NT2/D1 (cell line): ENCODE data around the gene C2CD2L.
"Not testable (repeated sequence)": the region's sequence is repeated elsewhere in the genome, so short reads cannot be mapped to it uniquely, and the experiment has no call there.

ENCODE experiments used
- DNase-seq: peaks from one replicate; pipeline ENCODE4 v3.0.0-alpha.2; 2011; ENCODE audit warnings: low read depth, low spot score
- H3K27me3 ChIP-seq: 2 replicates; pipeline ENCODE4 v1.6.0; 2011; ENCODE audit warnings: mild to moderate bottlenecking; ENCODE audit not compliant: insufficient read length, insufficient read depth
- H3K36me3 ChIP-seq: 2 replicates; pipeline ENCODE4 v1.6.1; 2011; ENCODE audit warnings: mild to moderate bottlenecking, low read length, mixed read lengths; ENCODE audit not compliant: insufficient read depth, insufficient read length
- H3K4me1 ChIP-seq: 2 replicates; pipeline ENCODE4 v1.5.1; 2011; ENCODE audit not compliant: insufficient read depth, insufficient read length
- H3K4me3 ChIP-seq: 2 replicates; pipeline ENCODE4 v1.5.1; 2011; ENCODE audit warnings: low read depth; ENCODE audit not compliant: insufficient read length
- H3K9ac ChIP-seq: 2 replicates; pipeline ENCODE4 v1.6.0; 2011; ENCODE audit warnings: low read depth; ENCODE audit not compliant: insufficient read length
- H3K9me3 ChIP-seq: 2 replicates; pipeline ENCODE4 v1.5.1; 2011; ENCODE audit warnings: mild to moderate bottlenecking, low read length; ENCODE audit not compliant: insufficient read depth
- SUZ12 ChIP-seq: IDR thresholded peaks from 2 replicates; pipeline ENCODE4 v1.6.1; 2011; ENCODE audit not compliant: insufficient read length, insufficient read depth; ENCODE audit errors: extremely low read depth
- YY1 ChIP-seq: IDR thresholded peaks from 2 replicates; pipeline ENCODE4 v1.6.1; 2011; ENCODE audit not compliant: insufficient read length, insufficient read depth
- ZNF274 ChIP-seq: IDR thresholded peaks from 2 replicates; pipeline ENCODE4 v1.6.1; 2011; ENCODE audit warnings: mild to moderate bottlenecking, low read depth, low read length

C2CD2L gene

DNA sequence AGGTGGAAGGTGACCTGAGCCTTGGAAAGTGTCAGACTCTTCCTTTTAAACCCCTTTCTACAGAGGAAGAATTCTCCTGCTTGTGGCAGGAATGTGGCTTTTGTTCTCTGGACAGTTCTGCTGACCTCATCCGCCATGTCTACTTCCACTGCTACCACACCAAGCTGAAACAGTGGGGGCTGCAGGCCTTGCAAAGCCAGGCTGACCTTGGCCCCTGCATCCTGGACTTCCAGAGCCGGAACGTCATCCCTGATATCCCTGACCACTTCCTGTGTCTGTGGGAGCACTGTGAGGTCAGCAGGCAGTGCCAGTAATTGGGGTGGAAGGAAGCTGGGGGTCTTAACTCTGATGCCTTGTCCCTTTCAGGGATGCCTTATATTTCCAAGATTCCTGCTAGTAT lies 23.5 kb downstream of the C2CD2L start:
- Histone ChIP-seq H3K9me3 (no peaks in the 10 kb centered on the region), H3K4me3 (no peak overlapping the region), H3K27me3 (no peaks in the 10 kb centered on the region), H3K4me1 (no peaks in the 10 kb centered on the region), H3K9ac (no peak overlapping the region), H3K36me3 (peaks cover 67% of the 10 kb centered on the region)
- DNase-seq = no peak
- TF ChIP-seq YY1 = no peak
- no peak for TF ChIP-seq SUZ12

DNA sequence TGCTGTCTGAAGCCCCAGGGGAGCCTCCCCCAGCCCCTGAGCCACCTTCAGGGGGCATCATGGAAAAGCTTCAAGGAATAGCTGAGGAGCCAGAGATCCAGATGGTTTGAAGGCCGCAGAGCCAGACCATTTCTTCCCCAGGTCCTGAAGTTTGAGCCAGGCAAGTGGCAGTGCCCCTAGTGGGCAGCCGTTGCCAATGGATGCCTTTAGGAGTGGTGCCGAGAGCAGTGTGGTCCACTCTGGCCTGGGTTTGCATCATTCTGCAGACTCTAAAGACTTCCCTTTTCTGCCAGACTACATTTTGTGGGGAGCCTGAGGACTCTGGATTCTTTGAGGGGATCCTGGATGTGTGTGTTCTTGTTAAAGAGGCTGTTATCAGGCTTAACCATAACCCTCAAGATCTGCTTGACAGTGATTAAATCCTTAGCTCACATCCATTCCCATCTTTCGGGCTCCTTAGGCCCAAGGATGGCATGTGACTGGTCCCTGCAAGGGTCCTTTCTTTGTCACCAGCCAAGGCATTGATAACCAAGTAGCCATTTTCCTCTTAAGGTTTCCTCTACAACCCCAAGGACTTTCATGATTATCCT lies 27.3 kb downstream of the C2CD2L start:
- TF ChIP-seq SUZ12 = no peak
- no peak for TF ChIP-seq ZNF274
- no peak for TF ChIP-seq YY1
- no peak for DNase-seq
- no peaks in the 10 kb centered on the region for H3K4me1 ChIP-seq
- no peak overlapping the region for H3K9ac ChIP-seq
- no peaks in the 10 kb centered on the region for H3K9me3 ChIP-seq
- no peak overlapping the region for H3K4me3 ChIP-seq
- no peaks in the 10 kb centered on the region for H3K27me3 ChIP-seq
- peaks cover 52% of the 10 kb centered on the region for H3K36me3 ChIP-seq

GRCh38 chr11:119139276-119139675 lies 32.1 kb downstream of the C2CD2L start:
- not testable (repeated sequence) for H3K4me1 ChIP-seq, H3K27me3 ChIP-seq, H3K4me3 ChIP-seq, H3K9ac ChIP-seq, DNase-seq, H3K9me3 ChIP-seq
- H3K36me3 ChIP-seq = peaks cover 10% of the 10 kb centered on the region

DNA sequence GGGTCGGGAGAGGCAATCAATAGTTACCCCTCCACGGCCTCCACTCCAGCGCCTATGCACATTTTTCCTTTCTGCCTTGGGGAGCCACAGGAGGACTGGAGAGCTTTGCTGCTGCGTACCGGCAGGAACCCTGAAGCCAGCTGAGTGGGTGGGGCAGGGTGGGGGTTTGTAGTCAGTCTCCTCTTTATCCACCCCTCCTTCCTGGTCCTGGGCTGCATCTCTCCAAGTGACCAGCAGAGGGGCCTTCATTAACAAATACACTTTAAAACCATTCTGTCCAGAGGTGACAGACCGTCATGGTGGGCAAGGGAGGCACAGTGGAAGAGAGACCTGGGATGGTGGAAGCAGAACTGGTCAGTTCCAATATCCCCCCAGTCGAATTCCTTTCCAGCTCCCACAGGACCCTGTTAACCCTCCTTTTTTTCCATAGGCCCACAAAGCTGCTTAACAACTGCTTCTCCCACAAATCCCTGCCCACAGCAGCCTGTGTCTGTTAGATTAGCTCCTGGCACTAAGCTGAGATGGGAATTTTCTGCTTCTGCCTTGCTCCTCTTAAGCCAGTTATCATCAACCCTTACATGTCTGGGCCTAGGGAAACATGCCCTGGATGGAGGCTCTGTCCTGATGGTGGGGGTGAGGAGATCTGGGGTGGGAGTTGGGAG lies 37.8 kb downstream of the C2CD2L start:
- Histone ChIP-seq H3K4me1 (peaks cover 8% of the 10 kb centered on the region), H3K9me3 (no peaks in the 10 kb centered on the region), H3K27me3 (peaks cover 23% of the 10 kb centered on the region), H3K9ac (no peak overlapping the region), H3K4me3 (no peak overlapping the region), H3K36me3 (no peaks in the 10 kb centered on the region)
- no peak for TF ChIP-seq YY1
- no peak for TF ChIP-seq SUZ12
- TF ChIP-seq ZNF274 = no peak
- DNase-seq = peak; percentile 74

DNA sequence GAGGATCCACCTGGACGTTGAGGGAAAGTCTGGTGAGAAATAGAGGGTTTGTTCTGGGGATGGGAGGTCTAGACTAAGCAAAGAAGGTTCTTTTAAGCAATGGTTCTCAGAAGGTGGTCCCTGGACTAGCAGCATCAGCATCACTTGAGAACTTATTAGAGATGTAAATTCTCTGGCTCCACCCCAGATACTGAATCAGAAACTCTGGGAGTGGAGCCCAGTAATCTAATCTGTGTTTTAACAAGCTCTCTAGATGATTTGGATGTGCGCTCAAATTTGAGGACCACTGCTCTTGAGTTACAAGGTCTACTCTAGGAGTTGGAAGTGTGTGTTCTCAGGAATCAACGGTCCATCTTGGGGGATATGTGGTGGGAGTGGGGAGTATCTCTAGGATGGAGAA lies 38.4 kb downstream of the C2CD2L start:
- H3K36me3 ChIP-seq = no peaks in the 10 kb centered on the region
- no peak for TF ChIP-seq ZNF274
- TF ChIP-seq SUZ12 = no peak
- TF ChIP-seq YY1 = no peak

GRCh38 chr11:119147604-119148333 lies 40.6 kb downstream of the C2CD2L start:
- DNase-seq = no peak
- Histone ChIP-seq H3K27me3 (peaks cover 46% of the 10 kb centered on the region), H3K4me3 (no peak overlapping the region), H3K9ac (no peak overlapping the region), H3K4me1 (peaks cover 8% of the 10 kb centered on the region), H3K9me3 (no peaks in the 10 kb centered on the region), H3K36me3 (no peaks in the 10 kb centered on the region)
- no peak for TF ChIP-seq ZNF274
- no peak for TF ChIP-seq SUZ12
- TF ChIP-seq YY1 = no peak

More for the DNA sequence above, 38.4 kb downstream of the C2CD2L start:
- no peak for DNase-seq
- Histone ChIP-seq H3K4me3 (no peak overlapping the region), H3K9ac (no peak overlapping the region), H3K9me3 (no peaks in the 10 kb centered on the region), H3K27me3 (peaks cover 29% of the 10 kb centered on the region), H3K4me1 (peaks cover 8% of the 10 kb centered on the region)

DNA sequence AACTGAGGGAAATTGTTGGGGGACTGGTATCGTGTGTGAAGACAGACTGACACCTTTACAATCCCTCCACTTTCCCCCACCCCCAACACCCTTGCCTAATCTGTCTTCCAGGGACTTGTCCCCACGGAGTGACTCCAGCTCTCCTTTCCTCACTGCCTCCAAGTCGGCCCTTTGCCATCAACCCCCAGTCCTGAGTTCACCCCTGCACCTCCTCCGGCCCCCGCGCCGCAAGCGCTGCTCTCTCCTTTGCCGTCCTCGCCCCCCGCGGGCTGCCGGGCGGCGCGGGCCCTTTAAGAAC lies 41.5 kb downstream of the C2CD2L start:
- Histone ChIP-seq H3K9ac (peak overlapping the region; percentile 73), H3K4me3 (peak overlapping the region; percentile 58), H3K27me3 (peaks cover 46% of the 10 kb centered on the region), H3K9me3 (no peaks in the 10 kb centered on the region), H3K4me1 (peaks cover 8% of the 10 kb centered on the region), H3K36me3 (no peaks in the 10 kb centered on the region)
- DNase-seq = no peak
- TF ChIP-seq SUZ12 = no peak
- no peak for TF ChIP-seq ZNF274
- no peak for TF ChIP-seq YY1
